Stomach smooth muscle (tissue), 2 donors: ENCODE measurements around the gene FMN1.

Experiments used
- H3K27ac ChIP-seq: one replicate; pipeline ENCODE4 v1.7.0; 2013; ENCODE audit warnings: mild to moderate bottlenecking, low read length, inconsistent platforms
- H3K27me3 ChIP-seq, 2 donors: one replicate each; pipeline ENCODE4 v1.7.0; 2013; ENCODE audit warnings: low read length in 2 of 2; ENCODE audit not compliant: insufficient read depth in 2 of 2, control insufficient read depth in 1 of 2
- H3K36me3 ChIP-seq, 2 donors: one replicate each; pipeline ENCODE4 v1.7.0; 2013; ENCODE audit warnings: low read length in 2 of 2; ENCODE audit not compliant: control insufficient read depth in 2 of 2, insufficient read depth in 2 of 2
- H3K4me1 ChIP-seq: one replicate; pipeline ENCODE4 v1.7.0; 2013; ENCODE audit warnings: low read length; ENCODE audit not compliant: control insufficient read depth, insufficient read depth
- H3K4me3 ChIP-seq, 2 donors: one replicate each; pipeline ENCODE4 v1.7.0; 2013; ENCODE audit warnings: low read length in 2 of 2
- H3K9ac ChIP-seq, 2 donors: one replicate each; pipeline ENCODE4 v1.7.0; 2013; ENCODE audit warnings: low read length in 2 of 2, mild to moderate bottlenecking in 1 of 2
- H3K9me3 ChIP-seq, 2 donors: one replicate each; pipeline ENCODE4 v1.7.0; 2013; ENCODE audit warnings: low read length in 2 of 2; ENCODE audit not compliant: control insufficient read depth in 2 of 2
- donor health status: healthy.
- donor health status: Pancreatic carcinoma.

FMN1 gene

DNA sequence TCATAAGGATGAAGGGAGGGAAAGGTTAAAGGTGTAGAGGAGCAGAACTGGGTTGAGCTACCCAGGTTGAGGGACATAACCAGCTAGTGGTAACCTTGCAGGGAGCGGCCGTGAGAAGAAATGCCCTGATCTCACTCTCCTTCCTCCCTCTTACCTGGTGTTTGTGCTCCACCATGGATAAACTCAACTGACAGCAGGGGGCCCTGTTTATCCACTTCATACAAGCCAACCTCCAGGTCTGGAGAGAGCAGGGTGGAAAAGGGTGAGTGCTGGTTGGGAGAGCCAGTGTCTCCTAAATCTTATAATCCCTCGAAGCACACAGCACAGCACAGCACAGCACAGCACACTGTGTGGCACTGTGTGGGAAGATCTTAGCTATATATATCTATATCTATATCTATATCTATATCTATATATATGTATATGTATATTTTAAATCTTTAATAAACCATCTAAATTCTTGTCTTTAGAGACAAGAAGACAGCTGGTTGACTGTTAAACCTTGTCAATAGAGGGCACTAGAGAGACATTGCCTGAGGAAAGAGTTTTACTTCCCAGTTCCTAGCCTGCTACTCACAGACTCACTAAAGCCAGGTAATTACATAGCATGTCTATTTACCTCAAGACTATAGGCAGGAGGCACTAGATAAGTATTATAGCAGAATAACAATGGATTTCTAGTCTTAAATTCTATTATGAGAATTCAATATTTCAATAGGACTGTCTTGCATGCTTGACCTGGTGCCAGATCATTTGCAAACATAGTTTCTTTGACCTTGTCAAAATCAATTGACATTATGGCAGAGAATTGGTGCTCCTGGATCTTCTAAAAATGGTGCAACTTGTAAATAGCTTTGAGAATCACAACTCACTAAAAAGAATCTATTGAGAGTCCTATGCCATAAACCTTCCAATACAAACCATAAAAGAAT lies 21.7 kb upstream of the FMN1 start:
- no peak overlapping the region for H3K27ac ChIP-seq

DNA sequence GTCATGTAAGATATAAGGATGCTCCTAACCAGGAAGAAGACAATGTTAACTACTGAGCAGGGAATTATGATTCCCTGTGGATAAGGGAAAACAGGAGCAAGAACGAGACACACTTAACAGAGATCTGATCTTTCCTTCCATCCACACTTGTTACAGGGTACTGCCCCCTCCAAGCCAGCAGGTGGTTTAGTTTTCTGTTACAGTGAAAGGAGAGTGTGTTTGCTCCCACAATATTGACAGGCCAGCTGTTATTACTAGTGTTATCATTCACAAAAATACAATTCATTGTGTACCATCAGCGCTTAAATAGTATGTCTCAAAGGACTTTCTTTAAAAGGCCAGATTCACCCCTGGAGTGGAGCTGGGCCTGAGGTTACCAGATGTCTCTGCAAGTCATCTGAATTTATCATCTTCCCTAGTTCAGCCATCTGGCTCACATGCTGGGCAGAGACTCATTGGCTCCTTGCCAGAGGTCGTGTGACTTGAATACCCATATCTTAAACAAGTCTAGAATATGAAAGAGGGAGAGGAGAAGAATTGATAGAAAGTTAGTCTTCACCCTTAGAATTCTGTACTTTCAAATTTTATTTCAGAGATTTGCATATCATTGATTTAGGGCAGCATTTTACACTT lies 16.8 kb upstream of the FMN1 start:
- H3K27me3 ChIP-seq, result peaks cover 0 to 2% of the 10 kb centered on the region in 2 donors
- no peak overlapping the region for H3K9ac ChIP-seq

More for the DNA sequence above, 21.7 kb upstream of the FMN1 start:
- peaks cover 0 to 2% of the 10 kb centered on the region in 2 donors for H3K27me3 ChIP-seq
- H3K4me1 ChIP-seq, result no peaks in the 10 kb centered on the region
- H3K9me3 ChIP-seq, result no peaks in the 10 kb centered on the region
- H3K4me3 ChIP-seq, result no peak overlapping the region
- H3K36me3 ChIP-seq, result no peaks in the 10 kb centered on the region
- H3K9ac ChIP-seq, result no peak overlapping the region

DNA sequence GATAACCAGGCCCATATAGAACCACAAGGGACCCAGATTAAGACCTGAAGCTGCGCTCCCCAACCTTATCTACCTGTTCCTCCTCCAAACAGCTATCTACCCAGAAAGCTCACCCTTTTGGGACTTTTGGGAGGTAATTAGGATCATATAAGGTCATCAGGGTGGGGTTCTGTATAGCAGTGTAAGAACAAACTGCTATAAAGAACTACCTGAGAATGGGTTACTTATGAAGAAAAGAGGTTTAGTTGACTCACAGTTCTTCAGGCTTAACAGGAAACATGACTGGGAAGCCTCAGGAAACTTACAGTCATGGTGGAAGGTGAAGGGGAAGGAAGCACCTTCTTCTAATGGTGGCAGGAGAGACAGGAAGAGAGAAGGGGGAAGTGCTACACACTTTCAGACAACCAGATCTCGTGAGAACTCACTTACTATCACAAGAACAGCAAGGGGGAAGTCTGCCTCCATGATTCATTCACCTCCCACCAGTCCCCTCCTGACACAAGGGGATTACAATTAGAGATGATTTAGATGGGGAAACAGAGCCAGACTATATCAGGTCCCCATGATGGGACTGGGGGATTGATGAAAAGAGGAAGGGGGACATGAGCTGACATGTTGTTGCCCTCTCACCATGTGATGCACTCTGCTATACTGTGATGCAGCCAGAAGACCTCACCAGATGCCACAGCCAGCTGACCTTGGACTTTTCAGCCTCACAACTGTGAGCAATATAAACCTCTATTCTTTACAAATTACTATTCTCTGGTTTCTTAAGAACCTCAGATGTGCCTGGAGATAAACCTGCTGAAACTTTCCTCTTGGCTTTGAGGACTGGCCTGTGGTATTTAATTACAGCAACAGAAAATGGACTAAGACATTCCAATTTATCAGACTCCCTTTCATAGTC lies 15.3 kb upstream of the FMN1 start:
- Histone ChIP-seq H3K4me1 (no peaks in the 10 kb centered on the region), H3K27me3 (no peaks in the 10 kb centered on the region), H3K9ac (no peak overlapping the region), H3K27ac (no peak overlapping the region), H3K4me3 (no peak overlapping the region), H3K9me3 (no peaks in the 10 kb centered on the region), H3K36me3 (no peaks in the 10 kb centered on the region)

More for the DNA sequence above, 16.8 kb upstream of the FMN1 start:
- Histone ChIP-seq H3K4me1 (no peaks in the 10 kb centered on the region), H3K4me3 (no peak overlapping the region), H3K27ac (no peak overlapping the region), H3K36me3 (no peaks in the 10 kb centered on the region), H3K9me3 (no peaks in the 10 kb centered on the region)

DNA sequence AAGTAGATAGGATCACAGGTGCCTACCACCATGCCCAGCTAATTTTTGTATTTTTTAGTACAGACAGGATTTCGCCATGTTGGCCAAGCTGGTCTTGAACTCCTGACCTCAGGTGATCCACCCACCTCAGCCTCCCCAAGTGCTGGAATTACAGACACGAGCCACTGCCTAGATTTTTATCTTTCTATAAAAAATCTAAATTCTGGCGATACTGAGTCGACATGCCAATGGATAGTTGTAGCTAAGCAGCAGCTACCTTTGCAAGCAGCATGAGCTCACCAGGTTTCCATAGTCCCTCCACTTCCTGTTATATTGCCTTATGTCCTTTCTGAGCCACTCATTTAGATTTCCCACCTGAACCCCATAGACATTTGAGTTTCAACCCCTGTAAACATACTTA lies 13.1 kb upstream of the FMN1 start:
- no peaks in the 10 kb centered on the region for H3K27me3 ChIP-seq

DNA sequence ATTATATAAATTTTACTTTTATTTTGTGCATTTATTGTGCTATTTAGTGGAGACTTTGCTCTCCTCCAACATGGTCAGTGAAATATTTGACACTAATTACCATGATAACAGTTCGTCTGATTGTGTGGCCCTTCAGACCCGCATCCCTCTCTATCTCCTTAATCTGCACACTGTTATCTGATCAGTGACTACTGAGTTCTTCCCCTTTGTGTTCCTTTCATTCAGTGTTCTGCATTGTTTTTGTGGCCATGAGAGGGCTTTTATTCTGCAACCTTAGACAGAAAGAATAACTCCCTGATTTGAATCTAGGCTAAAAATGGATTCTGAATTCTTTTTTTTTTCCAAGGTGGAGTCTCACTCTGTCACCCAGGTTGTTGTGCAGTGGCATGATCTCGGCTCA lies 11.9 kb upstream of the FMN1 start:
- no peaks in the 10 kb centered on the region for H3K4me1 ChIP-seq
- no peak overlapping the region for H3K9ac ChIP-seq
- H3K27me3 ChIP-seq, result no peaks in the 10 kb centered on the region
- H3K36me3 ChIP-seq, result no peaks in the 10 kb centered on the region
- H3K4me3 ChIP-seq, result no peak overlapping the region
- H3K27ac ChIP-seq, result no peak overlapping the region
- no peaks in the 10 kb centered on the region for H3K9me3 ChIP-seq

More for the DNA sequence above, 13.1 kb upstream of the FMN1 start:
- Histone ChIP-seq H3K4me3 (no peak overlapping the region), H3K4me1 (no peaks in the 10 kb centered on the region), H3K27ac (no peak overlapping the region), H3K9me3 (no peaks in the 10 kb centered on the region), H3K36me3 (no peaks in the 10 kb centered on the region), H3K9ac (no peak overlapping the region)

DNA sequence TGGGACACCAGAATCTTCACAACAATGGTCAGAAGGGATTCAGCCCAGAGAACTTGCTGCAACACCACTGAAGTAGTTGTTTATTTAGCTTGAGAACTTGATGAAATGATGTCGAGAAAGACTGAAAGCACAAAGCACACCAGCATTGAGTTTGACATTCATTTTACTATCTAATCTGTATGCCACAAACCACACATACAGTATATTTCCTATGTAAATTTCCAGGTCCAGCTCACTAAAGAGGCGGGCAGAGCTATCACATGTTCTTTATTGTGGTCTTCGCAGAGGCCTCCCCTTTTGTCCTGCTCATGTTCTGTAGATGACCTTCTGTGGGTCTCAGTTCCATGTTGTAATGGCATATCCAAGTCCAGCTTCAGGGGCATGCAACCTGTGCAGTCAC lies 10.4 kb upstream of the FMN1 start:
- no peaks in the 10 kb centered on the region for H3K27me3 ChIP-seq
- no peaks in the 10 kb centered on the region for H3K4me1 ChIP-seq
- H3K4me3 ChIP-seq, result no peak overlapping the region

DNA sequence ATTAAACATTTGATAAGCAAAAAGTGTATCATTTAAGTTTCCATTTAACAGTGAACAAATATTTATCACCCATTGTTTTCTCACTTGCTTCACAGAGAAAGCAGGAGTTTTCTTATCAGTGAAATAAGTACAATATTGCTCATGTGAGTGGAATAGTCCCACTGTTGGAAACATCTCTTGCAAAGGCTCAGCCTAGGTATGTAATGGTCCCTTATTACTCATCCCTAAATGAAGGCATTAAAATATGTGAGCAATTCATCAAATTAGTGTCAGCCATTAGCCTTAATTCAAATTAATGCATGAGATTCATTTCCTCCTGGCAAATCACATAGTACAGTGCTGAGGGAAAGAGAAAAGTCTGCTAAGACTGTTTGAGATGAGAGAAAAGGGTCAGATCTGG lies 9.6 kb upstream of the FMN1 start:
- Histone ChIP-seq H3K9me3 (no peaks in the 10 kb centered on the region), H3K36me3 (no peaks in the 10 kb centered on the region), H3K27me3 (no peaks in the 10 kb centered on the region)

More for the DNA sequence above, 10.4 kb upstream of the FMN1 start:
- Histone ChIP-seq H3K36me3 (no peaks in the 10 kb centered on the region), H3K27ac (no peak overlapping the region), H3K9ac (no peak overlapping the region), H3K9me3 (no peaks in the 10 kb centered on the region)

DNA sequence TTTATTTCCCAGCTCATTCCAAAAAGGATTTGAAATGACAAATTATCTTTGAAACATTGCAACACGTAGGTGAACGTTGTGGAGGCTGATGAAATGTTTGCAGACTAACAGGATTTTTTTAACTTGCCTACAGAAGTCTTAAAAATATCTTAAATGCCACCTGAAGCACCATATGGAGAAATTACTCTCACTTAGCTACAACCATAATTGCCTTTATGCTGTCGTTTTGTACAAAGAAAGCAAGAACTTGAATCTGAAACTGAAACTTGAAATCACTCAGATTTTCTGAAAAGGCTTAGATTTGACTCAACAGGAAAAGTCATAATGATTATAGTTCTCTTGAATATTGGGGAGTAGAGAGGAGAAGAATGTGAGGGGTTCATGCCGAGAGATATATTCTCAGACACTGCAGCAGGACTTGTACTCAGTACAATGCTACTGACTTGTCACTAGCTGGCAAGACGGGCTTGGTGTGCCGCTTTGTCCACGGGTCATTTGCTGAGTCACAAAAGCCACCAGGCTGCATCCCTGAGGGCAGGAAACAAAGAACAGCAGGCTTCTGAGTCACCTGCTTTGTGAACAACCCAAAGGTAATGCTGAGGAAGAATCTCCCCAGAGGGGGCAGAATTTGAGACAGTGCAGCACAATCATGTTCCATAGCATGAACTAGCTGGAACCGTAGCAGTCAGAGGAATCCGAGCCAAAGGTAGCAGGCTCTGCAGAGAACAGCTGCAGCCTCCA lies 7.1 kb upstream of the FMN1 start:
- Histone ChIP-seq H3K27me3 (no peaks in the 10 kb centered on the region), H3K36me3 (no peaks in the 10 kb centered on the region), H3K27ac (no peak overlapping the region), H3K4me3 (peak overlapping the region in 1 of 2 donors; percentile 52), H3K4me1 (no peaks in the 10 kb centered on the region), H3K9ac (no peak overlapping the region), H3K9me3 (no peaks in the 10 kb centered on the region)

More for the DNA sequence above, 9.6 kb upstream of the FMN1 start:
- H3K9ac ChIP-seq, result no peak overlapping the region
- no peaks in the 10 kb centered on the region for H3K4me1 ChIP-seq
- no peak overlapping the region for H3K27ac ChIP-seq
- H3K4me3 ChIP-seq, result no peak overlapping the region

DNA sequence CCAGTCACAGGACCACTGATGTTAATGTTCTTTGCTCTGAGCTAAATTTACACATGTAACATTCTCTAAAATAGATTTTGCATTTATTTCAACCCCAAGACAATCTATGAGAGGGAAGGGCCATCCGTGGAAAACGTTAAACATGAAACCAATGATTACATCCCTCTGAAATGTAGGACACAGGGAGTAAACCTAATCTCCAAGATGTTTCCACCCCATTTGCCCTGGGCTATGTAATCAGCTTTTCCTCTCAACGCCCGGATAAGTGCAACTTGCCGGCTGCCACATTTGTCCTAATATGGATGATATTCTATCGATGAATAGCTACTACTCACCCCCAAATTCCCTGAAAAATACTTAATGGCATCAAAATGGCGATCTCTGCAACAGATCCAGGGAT lies 6.4 kb upstream of the FMN1 start:
- Histone ChIP-seq H3K9ac (no peak overlapping the region), H3K36me3 (no peaks in the 10 kb centered on the region), H3K27ac (no peak overlapping the region), H3K4me1 (no peaks in the 10 kb centered on the region), H3K9me3 (no peaks in the 10 kb centered on the region), H3K4me3 (no peak overlapping the region), H3K27me3 (no peaks in the 10 kb centered on the region)

DNA sequence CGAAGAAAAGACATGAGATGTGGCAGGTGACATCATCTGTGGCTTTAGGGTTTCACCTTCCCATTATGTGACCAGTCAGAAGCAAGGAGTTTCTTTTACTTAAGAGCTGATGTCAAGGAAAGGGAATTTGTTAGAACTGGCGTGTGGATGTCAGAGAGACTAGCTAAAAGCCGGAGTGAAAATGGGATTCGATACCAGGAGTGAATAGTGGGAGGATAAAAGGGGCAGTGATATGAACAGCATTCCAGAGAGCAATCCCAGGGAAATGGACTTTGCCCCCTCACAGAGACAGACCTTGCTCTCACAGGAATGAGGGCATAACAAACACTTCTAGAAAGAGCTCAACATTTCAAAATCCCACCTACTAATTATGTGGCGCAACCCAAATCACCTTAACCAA lies 5.9 kb upstream of the FMN1 start:
- no peaks in the 10 kb centered on the region for H3K27me3 ChIP-seq
- H3K4me3 ChIP-seq, result no peak overlapping the region
- H3K36me3 ChIP-seq, result no peaks in the 10 kb centered on the region
- no peak overlapping the region for H3K9ac ChIP-seq
- no peaks in the 10 kb centered on the region for H3K4me1 ChIP-seq
- H3K27ac ChIP-seq, result no peak overlapping the region
- H3K9me3 ChIP-seq, result no peaks in the 10 kb centered on the region
